ENCODE results near the gene SPACA4.

SPACA4 gene

GRCh38 chr19:48624067-48624594 is 17.6 kb downstream of the SPACA4 start:
- Histone ChIP-seq H3K4me3 (ENCODE audit: low read depth, low read length) (peak overlapping the region; percentile 63), H3K27me3 (replicated peaks) (no peaks in the 10 kb centered on the region), H3K27ac (peak overlapping the region; percentile 56), H3K36me3 (replicated peaks) (no peaks in the 10 kb centered on the region)
- peak; percentile 97 for DNase-seq
- in situ Hi-C loops (cut with HindIII; ENCODE audit: low pct_ligation_motif_present, low sequenced_read_pairs) = no loop called here
- TF ChIP-seq, protein P1, sequence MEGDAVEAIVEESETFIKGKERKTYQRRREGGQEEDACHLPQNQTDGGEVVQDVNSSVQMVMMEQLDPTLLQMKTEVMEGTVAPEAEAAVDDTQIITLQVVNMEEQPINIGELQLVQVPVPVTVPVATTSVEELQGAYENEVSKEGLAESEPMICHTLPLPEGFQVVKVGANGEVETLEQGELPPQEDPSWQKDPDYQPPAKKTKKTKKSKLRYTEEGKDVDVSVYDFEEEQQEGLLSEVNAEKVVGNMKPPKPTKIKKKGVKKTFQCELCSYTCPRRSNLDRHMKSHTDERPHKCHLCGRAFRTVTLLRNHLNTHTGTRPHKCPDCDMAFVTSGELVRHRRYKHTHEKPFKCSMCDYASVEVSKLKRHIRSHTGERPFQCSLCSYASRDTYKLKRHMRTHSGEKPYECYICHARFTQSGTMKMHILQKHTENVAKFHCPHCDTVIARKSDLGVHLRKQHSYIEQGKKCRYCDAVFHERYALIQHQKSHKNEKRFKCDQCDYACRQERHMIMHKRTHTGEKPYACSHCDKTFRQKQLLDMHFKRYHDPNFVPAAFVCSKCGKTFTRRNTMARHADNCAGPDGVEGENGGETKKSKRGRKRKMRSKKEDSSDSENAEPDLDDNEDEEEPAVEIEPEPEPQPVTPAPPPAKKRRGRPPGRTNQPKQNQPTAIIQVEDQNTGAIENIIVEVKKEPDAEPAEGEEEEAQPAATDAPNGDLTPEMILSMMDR (IDR thresholded peaks at IDR 0.05; ENCODE audit: low read depth, low read length, missing control alignments) = no peak

- H3K4me3 ChIP-seq (ENCODE audit: low read depth, low read length) = peak overlapping the region; percentile 63
- no peak overlapping the region for H3K27ac ChIP-seq
- H3K27me3 ChIP-seq (replicated peaks) = no peaks in the 10 kb centered on the region
- in situ Hi-C loops (cut with HindIII; ENCODE audit: low pct_ligation_motif_present, low sequenced_read_pairs) = no loop called here
- no peak for DNase-seq
- TF ChIP-seq, protein P1 (IDR thresholded peaks at IDR 0.05; ENCODE audit: low read depth, low read length, missing control alignments) = no peak
- H3K36me3 ChIP-seq (replicated peaks) = no peaks in the 10 kb centered on the region
Measured at GRCh38 chr19:48624791-48625723, 18.5 kb downstream of the SPACA4 start.

DNA sequence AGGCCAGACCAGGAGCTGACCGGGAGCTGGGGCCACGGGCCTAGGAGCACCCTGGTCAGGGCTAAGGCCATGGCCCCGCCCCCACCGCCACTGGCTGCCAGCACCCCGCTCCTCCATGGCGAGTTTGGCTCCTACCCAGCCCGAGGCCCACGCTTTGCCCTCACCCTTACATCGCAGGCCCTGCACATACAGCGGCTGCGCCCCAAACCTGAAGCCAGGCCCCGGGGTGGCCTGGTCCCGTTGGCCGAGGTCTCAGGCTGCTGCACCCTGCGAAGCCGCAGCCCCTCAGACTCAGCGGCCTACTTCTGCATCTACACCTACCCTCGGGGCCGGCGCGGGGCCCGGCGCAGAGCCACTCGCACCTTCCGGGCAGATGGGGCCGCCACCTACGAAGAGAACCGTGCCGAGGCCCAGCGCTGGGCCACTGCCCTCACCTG is 19.4 kb downstream of the SPACA4 start:
- no peaks in the 10 kb centered on the region for H3K27me3 ChIP-seq (replicated peaks)
- no peak for DNase-seq
- no peak overlapping the region for H3K4me3 ChIP-seq (ENCODE audit: low read depth, low read length)
- in situ Hi-C loops (cut with HindIII; ENCODE audit: low pct_ligation_motif_present, low sequenced_read_pairs) = no loop called here
- no peaks in the 10 kb centered on the region for H3K36me3 ChIP-seq (replicated peaks)
- H3K27ac ChIP-seq = no peak overlapping the region
- TF ChIP-seq, protein P1 (IDR thresholded peaks at IDR 0.05; ENCODE audit: low read depth, low read length, missing control alignments) = no peak

DNA sequence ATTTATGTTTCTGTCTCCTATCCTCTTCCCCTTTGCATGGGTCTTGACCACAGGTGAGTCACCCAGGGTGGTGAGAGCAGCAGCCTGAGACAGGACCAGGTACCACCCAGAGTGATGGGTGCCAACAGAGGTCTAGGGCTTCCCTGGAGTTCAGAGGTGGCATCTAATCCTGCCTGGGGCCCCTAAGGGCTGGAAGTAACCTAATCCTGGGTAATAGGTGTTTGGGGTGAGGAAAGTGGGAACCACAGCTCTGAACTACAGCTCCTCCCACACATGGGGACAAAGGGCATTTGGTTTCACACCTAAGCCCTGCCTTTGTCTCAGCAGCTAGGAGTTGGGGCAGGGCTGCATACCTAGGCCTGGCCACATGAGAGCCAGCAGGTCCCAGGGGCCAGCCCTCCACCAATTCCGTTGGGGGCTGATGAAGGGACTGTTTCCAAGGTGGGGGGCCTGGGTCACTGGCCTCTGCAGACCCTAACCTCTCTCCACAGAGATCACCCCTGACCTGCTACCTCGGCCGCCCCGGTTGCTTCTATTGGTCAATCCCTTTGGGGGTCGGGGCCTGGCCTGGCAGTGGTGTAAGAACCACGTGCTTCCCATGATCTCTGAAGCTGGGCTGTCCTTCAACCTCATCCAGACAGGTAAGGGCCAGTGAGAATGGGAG is 20.8 kb downstream of the SPACA4 start:
- no peak overlapping the region for H3K27ac ChIP-seq
- no peaks in the 10 kb centered on the region for H3K36me3 ChIP-seq (replicated peaks)

GRCh38 chr19:48627865-48628314 is 21.3 kb downstream of the SPACA4 start:
- H3K27ac ChIP-seq = no peak overlapping the region
- in situ Hi-C loops (cut with HindIII; ENCODE audit: low pct_ligation_motif_present, low sequenced_read_pairs) = no loop called here
- H3K27me3 ChIP-seq (replicated peaks) = no peaks in the 10 kb centered on the region
- TF ChIP-seq, protein P1 (IDR thresholded peaks at IDR 0.05; ENCODE audit: low read depth, low read length, missing control alignments) = no peak
- H3K36me3 ChIP-seq (replicated peaks) = no peaks in the 10 kb centered on the region
- H3K4me3 ChIP-seq (ENCODE audit: low read depth, low read length) = no peak overlapping the region
- no peak for DNase-seq

More for the DNA sequence above, 20.8 kb downstream of the SPACA4 start:
- DNase-seq = no peak
- H3K4me3 ChIP-seq (ENCODE audit: low read depth, low read length) = no peak overlapping the region
- no peaks in the 10 kb centered on the region for H3K27me3 ChIP-seq (replicated peaks)
- in situ Hi-C loops (cut with HindIII; ENCODE audit: low pct_ligation_motif_present, low sequenced_read_pairs) = no loop called here
- TF ChIP-seq, protein P1 (IDR thresholded peaks at IDR 0.05; ENCODE audit: low read depth, low read length, missing control alignments) = no peak
